ENCODE data around the gene GNS.

GNS gene

DNA sequence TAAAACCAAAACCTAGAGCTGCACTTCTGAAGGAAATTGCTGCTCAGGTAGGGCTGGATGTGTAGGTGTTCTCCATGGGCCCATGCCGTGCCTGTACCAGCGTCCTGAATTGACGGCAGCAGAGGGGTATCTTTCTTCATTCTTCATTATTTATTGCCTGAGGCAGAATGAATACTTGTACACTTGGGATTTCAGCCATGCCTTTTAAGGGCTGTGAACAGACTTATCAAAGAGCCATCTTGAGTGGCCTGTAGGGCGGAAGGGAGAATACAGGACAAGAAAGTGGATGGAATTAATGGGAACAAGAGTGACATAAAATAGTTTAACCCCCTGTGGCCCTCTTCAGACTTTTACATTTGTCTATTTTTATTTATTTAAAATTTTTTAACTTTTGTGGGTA is 87.5 kb downstream of the GNS start:
- no peak for DNase-seq

DNA sequence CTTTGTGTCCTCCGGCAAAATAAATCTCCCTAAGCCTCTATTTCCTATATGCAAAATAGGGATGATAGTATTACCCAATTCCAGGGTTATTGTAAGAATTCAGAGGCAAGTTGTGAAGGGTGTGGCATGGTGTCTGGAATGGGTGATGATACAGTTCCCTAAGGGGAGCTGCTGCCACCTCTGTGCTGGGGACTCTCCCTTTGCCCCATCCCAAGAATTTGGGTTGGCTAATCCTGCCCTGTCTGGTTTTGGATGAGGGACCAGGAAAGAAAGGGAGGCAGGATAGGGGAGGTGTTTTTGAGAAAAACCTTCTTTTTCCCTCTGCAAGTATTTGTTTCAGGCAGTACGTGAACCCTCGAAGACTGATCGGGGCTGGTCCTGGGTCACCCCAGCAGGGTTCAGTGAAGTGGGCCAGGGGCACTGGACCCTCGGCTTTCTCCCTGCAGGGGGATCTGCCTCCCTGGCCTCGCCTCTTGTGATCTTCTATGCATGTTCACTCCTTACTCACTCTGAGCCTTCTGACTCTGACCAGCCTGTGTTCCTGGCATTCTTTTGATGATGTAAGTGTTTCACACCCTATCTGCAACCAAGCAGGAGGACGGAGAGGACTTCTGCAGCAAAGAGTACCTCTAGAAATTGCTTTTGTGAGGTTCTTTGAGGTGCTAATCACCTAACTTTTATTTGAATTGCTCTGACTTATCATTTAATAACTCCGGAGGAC is 88.1 kb downstream of the GNS start:
- DNase-seq: no peak

DNA sequence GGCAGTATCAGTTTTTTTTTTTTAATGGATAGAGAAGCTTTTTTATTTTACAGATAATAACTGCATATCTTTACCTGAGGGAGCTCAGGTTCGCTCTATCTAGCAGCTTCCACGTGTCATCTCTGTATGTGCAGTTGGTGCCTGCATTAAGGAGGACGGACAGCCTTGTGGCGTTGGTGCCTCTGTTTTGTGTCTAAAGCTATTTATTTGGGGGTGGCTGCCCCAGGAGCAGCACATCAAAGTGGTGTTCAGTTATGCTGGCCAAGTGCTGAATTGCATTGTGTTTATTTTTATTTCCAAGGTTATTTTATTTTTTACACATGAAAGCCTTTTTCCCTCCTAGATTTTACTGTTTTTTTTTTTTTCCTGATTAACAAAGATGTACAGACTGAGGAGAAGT is 89.2 kb downstream of the GNS start:
- peak; percentile 35 for DNase-seq

DNA sequence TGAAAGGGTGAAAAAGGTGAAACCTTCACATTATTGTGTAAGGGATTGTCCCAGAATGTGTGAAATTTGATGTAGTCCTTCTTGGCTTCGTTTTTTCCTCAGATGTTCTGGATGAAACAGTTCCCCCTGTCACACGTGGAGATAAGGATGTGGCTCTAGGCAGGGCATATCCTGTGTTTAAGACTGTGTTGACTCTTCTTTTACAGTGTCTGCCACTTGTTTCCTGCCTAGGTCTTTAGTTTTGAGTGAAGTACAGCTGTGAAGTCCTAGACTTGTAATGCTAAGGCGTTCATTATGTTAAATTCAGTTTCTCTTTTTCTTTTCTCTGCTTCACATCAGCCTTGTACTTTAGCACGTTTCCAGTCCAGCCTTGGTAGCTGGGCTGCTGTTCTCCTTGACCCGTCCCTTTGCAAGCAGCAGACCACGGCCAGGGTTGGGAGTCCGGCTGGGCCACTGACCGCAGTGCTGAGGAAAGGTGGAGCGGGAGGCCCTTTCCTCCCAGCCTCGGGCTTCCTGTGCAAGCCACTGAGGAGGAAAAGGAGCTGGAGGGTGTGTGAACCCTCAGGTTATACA is 89.8 kb downstream of the GNS start:
- DNase-seq: peak; percentile 59

DNA sequence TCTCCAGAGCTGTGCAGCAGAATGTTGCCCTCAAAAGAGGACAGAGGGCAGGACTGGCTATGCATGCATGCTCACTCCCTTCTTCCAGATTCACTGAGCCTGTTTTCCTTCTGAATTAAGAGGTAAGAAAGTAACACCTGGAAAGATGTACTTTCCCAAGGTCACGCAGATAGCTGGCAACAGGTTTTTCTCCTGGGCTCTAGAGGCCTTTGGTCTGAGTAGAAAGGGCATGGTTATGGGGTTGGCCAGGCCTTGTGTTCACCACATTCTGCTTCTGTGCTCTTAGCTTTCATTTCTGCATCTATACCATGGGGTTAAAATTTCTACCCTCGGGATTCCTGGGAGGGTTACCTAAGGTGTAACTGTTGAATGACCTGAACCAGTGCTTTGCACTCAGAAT is 91.4 kb downstream of the GNS start:
- DNase-seq: no peak

DNA sequence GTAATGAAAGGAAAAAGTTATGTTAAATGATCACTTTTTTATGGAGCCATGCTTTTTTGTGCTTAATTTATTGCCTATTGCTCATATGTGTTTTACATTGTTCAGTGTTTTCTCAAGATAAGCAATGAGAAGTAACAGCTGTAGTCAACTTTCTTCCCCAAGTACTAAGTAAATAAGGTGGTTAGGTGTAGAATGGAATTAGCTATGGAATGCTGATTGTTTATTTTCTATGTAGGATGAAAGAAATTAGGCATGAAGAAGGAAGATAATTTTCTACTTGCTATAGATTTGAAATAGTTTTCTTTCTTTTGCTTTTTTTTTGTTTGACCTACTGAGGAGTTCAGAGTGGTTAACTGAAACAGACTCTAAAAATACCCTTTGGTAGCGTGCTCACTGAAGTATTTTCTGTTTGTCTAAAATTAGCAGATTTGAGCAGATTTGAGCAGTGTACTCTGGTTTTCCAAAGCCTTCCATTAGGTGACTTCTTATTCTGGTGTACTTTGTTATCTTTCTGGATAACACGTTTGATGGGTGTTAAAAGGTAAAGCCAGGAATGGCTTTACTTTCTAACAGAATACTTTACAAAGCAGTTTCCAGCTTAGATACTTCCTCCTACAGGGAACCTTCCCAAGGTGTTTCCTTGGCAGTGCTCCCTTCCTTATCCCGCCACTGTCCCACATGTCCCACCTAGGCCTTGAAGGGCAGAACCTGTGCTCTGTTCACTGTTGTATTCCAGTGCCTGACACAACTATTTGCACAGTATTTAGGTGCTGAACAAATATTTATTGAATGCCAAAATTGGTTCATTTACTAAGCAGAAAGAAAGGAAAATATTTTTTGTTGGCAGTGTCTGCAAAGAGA is 92.9 kb downstream of the GNS start:
- no peak for DNase-seq

DNA sequence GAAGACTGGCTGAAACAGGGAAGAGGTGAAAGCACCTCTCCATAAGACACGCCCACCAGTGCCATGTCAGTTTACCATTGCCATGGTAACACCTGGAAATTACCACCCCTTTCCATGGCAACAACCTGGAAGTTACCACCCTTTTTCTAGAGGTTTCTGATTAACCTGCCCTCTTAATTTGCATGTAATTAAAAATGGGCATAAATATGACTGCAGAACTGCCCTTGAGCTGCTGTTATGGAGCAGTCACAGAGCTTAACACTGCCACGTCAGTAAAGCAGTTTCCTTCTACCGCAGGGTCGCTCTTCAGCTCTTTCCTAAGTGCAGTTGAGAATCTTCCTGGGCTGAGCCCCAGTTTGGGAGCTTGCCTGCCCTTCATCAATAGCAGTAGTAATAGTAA is 93.7 kb downstream of the GNS start:
- DNase-seq: peak; percentile 81

All from CD4-positive, alpha-beta T cell treated with Interleukin-15 for 1 hour (primary cell).